ENCODE results near the gene C22orf39.

C22orf39 gene

GRCh38 chr22:19447330-19448075 is at the start of gene C22orf39:
Gene C22orf39, minus strand, starts transcription at chr22:19447711. Its CDS starts 23 bp downstream, at chr22:19447688.
- peak; percentile 56 for DNase-seq

GRCh38 chr22:19497245-19497644 is 49.7 kb upstream of the C22orf39 start:
- no peak for DNase-seq

- DNase-seq = no peak
These were observed 48.8 kb upstream of the C22orf39 start for GRCh38 chr22:19496324-19496630.

GRCh38 chr22:19495562-19496323 is 48.2 kb upstream of the C22orf39 start:
- DNase-seq = no peak

- DNase-seq = no peak
These were observed 47.2 kb upstream of the C22orf39 start for GRCh38 chr22:19494676-19495173.

GRCh38 chr22:19494001-19494560 is 46.6 kb upstream of the C22orf39 start:
- no peak for DNase-seq

- DNase-seq = no peak
These were observed 45.1 kb upstream of the C22orf39 start for GRCh38 chr22:19492504-19493174.

- DNase-seq = no peak
These were observed 43.2 kb upstream of the C22orf39 start for GRCh38 chr22:19490628-19491230.

GRCh38 chr22:19488884-19489843 is 41.7 kb upstream of the C22orf39 start:
- DNase-seq = no peak

- DNase-seq = no peak
These were observed 40.8 kb upstream of the C22orf39 start for GRCh38 chr22:19488285-19488684.

GRCh38 chr22:19483481-19484244 is 36.2 kb upstream of the C22orf39 start:
- DNase-seq = no peak

- no peak for DNase-seq
These were observed 34.8 kb upstream of the C22orf39 start for GRCh38 chr22:19482297-19482696.

GRCh38 chr22:19480789-19481188 is 33.3 kb upstream of the C22orf39 start:
- DNase-seq = no peak

- no peak for DNase-seq
These were observed 32.7 kb upstream of the C22orf39 start for GRCh38 chr22:19480173-19480568.

- peak; percentile 86 for DNase-seq
These were observed 32.1 kb upstream of the C22orf39 start, which contains the start of gene CDC45 for GRCh38 chr22:19479355-19480172. Gene CDC45, plus strand, starts transcription at chr22:19479920. Its CDS starts 49 bp downstream, at chr22:19479969.

GRCh38 chr22:19478901-19479354 is 31.4 kb upstream of the C22orf39 start, which contains the start of gene UFD1:
Gene UFD1, minus strand, starts transcription at chr22:19479193. Its CDS starts 108 bp downstream, at chr22:19479085.
- peak; percentile 43 for DNase-seq

- DNase-seq = no peak
These were observed 30.8 kb upstream of the C22orf39 start for GRCh38 chr22:19478045-19478900.

GRCh38 chr22:19477321-19478044 is 30.0 kb upstream of the C22orf39 start:
- DNase-seq = no peak
